Measurements from ENCODE around the gene CST7. TPM values are rescaled to one million over a fixed set of nuclear protein-coding genes. Genes with fewer than 3 reads are reported as not detected.
"Not testable (repeated sequence)": the region's sequence is repeated elsewhere in the genome, so short reads cannot be mapped to it uniquely, and the experiment has no call there.

The CST7 gene
- total and polyA plus RNA-seq, 2 experiments from 2014 or later: not detected

DNA sequence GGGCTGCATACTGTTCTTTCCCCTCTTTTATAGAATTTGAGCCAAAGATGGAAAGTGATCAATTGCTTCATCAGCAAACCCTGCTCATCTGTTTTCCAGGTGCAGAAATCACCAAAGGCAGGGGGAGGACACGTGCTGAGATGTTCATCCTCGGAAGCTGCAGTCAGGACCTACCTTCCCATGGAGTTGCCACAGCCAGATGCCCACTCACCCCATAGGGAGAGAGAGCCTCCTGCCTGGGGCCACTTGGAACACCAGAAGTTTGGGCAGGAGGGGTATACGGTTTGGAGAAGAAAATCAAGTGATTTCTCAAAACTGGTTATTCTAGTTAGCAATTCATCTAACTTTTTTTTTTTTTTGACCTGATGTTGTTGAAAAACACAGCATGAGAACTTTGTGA is 5.3 kb upstream of the CST7 start (continued):
- TF ChIP-seq, protein P1, sequence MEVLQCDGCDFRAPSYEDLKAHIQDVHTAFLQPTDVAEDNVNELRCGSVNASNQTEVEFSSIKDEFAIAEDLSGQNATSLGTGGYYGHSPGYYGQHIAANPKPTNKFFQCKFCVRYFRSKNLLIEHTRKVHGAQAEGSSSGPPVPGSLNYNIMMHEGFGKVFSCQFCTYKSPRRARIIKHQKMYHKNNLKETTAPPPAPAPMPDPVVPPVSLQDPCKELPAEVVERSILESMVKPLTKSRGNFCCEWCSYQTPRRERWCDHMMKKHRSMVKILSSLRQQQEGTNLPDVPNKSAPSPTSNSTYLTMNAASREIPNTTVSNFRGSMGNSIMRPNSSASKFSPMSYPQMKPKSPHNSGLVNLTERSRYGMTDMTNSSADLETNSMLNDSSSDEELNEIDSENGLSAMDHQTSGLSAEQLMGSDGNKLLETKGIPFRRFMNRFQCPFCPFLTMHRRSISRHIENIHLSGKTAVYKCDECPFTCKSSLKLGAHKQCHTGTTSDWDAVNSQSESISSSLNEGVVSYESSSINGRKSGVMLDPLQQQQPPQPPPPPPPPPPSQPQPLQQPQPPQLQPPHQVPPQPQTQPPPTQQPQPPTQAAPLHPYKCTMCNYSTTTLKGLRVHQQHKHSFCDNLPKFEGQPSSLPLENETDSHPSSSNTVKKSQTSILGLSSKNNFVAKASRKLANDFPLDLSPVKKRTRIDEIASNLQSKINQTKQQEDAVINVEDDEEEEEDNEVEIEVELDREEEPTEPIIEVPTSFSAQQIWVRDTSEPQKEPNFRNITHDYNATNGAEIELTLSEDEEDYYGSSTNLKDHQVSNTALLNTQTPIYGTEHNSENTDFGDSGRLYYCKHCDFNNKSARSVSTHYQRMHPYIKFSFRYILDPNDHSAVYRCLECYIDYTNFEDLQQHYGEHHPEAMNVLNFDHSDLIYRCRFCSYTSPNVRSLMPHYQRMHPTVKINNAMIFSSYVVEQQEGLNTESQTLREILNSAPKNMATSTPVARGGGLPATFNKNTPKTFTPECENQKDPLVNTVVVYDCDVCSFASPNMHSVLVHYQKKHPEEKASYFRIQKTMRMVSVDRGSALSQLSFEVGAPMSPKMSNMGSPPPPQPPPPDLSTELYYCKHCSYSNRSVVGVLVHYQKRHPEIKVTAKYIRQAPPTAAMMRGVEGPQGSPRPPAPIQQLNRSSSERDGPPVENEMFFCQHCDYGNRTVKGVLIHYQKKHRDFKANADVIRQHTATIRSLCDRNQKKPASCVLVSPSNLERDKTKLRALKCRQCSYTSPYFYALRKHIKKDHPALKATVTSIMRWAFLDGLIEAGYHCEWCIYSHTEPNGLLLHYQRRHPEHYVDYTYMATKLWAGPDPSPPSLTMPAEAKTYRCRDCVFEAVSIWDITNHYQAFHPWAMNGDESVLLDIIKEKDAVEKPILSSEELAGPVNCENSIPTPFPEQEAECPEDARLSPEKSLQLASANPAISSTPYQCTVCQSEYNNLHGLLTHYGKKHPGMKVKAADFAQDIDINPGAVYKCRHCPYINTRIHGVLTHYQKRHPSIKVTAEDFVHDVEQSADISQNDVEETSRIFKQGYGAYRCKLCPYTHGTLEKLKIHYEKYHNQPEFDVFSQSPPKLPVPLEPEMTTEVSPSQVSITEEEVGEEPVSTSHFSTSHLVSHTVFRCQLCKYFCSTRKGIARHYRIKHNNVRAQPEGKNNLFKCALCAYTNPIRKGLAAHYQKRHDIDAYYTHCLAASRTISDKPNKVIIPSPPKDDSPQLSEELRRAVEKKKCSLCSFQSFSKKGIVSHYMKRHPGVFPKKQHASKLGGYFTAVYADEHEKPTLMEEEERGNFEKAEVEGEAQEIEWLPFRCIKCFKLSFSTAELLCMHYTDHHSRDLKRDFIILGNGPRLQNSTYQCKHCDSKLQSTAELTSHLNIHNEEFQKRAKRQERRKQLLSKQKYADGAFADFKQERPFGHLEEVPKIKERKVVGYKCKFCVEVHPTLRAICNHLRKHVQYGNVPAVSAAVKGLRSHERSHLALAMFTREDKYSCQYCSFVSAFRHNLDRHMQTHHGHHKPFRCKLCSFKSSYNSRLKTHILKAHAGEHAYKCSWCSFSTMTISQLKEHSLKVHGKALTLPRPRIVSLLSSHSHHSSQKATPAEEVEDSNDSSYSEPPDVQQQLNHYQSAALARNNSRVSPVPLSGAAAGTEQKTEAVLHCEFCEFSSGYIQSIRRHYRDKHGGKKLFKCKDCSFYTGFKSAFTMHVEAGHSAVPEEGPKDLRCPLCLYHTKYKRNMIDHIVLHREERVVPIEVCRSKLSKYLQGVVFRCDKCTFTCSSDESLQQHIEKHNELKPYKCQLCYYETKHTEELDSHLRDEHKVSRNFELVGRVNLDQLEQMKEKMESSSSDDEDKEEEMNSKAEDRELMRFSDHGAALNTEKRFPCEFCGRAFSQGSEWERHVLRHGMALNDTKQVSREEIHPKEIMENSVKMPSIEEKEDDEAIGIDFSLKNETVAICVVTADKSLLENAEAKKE (CRISPR knock-in tag; IDR thresholded peaks at IDR 0.05): no peak
- no peak for TF ChIP-seq CREB1 (CRISPR knock-in tag; IDR thresholded peaks at IDR 0.05; ENCODE audit: low read depth)

DNA sequence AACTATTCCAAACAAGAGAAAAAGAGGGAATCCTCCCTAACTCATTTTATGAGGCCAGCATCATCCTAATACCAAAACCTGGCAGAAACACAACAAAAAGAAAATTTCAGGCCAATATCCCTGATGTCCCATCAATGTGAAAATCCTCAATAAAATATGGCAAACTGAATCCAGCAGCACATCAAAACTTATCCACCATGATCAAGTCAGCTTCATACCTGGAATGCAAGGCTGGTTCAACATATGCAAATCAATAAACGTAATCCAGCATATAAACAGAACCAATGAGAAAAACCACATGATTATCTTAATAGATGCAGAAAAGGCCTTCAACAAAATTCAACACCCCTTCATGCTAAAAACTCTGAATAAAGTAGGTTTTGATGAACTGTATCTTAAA is 2.7 kb upstream of the CST7 start:
- not testable (repeated sequence) for H3K36me3 ChIP-seq (ENCODE audit: insufficient read depth); H3K36me3 Mint-ChIP-seq (ENCODE audit: low read depth); H4K20me1 ChIP-seq (replicated peaks; ENCODE audit: insufficient read depth); H3K4me1 ChIP-seq (ENCODE audit: insufficient read depth); H3F3A ChIP-seq (replicated peaks; ENCODE audit: low read depth); H3K4me1 Mint-ChIP-seq; H3K9me2 ChIP-seq (ENCODE audit: insufficient read depth); H2AFZ ChIP-seq; H3K4me3 ChIP-seq; DNase-seq (ENCODE audit: low spot score); H3K27ac Mint-ChIP-seq; H3K4me3 Mint-ChIP-seq; H3K27ac ChIP-seq (ENCODE audit: low read depth); H3K27me3 ChIP-seq (ENCODE audit: insufficient read depth); H3K27me3 Mint-ChIP-seq (ENCODE audit: insufficient read depth, low read depth, poor library complexity); ATAC-seq; H3K4me2 ChIP-seq; H3K79me2 ChIP-seq (replicated peaks; ENCODE audit: insufficient read depth)
- H3K9me3 Mint-ChIP-seq: peaks cover 43% of the 10 kb centered on the region

GRCh38 chr20:24948396-24948938 is 602 bp upstream of the CST7 start:
- not testable (repeated sequence) for H3K4me2 ChIP-seq; H3F3A ChIP-seq (replicated peaks; ENCODE audit: low read depth); H3K27ac ChIP-seq (ENCODE audit: low read depth); DNase-seq (ENCODE audit: low spot score); ATAC-seq; H3K27me3 Mint-ChIP-seq (ENCODE audit: insufficient read depth, low read depth, poor library complexity); H4K20me1 ChIP-seq (replicated peaks; ENCODE audit: insufficient read depth); H3K9me2 ChIP-seq (ENCODE audit: insufficient read depth); H3K27me3 ChIP-seq (ENCODE audit: insufficient read depth); H3K4me1 Mint-ChIP-seq; H3K4me3 Mint-ChIP-seq; H3K4me1 ChIP-seq (ENCODE audit: insufficient read depth); H3K4me3 ChIP-seq; H3K36me3 ChIP-seq (ENCODE audit: insufficient read depth); H3K79me2 ChIP-seq (replicated peaks; ENCODE audit: insufficient read depth); H2AFZ ChIP-seq; H3K36me3 Mint-ChIP-seq (ENCODE audit: low read depth); H3K27ac Mint-ChIP-seq
- peaks cover 26% of the 10 kb centered on the region for H3K9me3 Mint-ChIP-seq
